Activated gamma-delta T cell treated with anti-CD3 and anti-CD28 coated beads, Interleukin-2, amount 50 U/mL, for 16 hours (primary cell): Measurements from ENCODE around the gene TCF12.

Experiments
- DNase-seq: peaks from one replicate; pipeline ENCODE4 v3.0.0-alpha.2; 2020; ENCODE audit warnings: low read depth

The TCF12 gene

DNA sequence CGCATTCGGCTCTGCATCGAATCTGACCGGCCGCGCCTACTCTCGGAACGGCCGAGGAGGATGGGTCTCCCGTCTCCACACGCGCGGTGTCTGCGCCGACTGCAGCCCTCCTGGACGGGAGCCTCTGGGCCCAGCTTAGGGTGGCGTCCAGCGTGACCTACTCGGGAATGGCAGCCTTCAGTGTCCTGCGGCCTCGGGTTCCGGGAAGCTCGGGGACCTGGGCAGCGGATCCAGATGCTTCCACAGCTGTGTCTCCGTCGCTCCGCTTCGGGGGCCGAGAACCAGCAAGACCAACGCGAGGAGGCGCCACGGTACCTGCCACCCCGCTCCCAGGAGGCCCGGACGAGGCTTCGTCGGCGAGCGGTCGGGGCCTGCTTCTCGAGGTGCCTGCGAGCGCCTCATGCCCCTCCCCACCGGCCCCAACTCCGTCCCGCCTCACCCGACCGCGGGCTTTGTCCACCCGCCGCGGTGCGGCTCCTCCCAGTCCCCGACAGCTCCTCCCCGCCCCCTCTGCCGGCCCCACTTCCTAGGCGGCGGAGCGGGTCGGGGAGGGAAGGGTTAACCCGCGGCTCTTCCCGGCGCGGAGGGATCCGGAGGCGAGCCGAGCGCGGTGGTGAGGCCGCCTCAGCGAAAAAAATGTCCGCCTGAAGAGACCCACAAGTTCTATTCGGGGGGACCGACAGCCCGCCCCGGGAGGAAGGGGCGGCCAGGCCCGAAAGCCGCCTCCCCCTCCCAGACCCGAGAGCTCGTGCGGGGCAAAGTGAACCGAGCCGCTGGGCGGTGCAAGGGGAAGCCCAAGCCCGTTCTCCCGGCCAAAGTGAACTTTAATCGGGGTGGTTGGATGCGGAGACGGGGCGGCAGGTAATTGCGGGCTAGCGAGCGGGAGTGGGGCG lies at the start of gene TCF12:
TCF12 (plus strand) TSS at position 599 of the 893 bp plus-strand sequence. CDS start 1,270 bp downstream, outside the sequence.
- DNase-seq = peak; percentile 83

DNA sequence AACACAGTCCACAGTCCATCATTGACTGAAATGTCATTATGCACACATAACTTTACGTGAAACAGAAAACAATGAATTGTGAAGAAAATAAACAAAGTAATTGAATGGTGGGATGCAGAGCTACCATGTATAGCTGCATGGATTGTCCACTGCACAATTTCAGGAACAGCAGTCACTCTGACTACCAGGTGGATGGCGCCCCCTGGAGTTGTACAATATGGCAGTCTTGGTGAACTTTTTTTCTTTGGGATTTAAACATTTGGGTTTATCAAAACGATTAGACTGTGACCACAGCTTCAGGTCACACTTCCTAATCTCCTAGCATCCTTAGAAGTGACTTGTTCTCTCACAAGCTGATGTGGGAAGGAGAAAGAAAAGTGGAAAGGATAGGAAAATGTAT lies 48.9 kb upstream of the TCF12 start:
- DNase-seq = no peak

DNA sequence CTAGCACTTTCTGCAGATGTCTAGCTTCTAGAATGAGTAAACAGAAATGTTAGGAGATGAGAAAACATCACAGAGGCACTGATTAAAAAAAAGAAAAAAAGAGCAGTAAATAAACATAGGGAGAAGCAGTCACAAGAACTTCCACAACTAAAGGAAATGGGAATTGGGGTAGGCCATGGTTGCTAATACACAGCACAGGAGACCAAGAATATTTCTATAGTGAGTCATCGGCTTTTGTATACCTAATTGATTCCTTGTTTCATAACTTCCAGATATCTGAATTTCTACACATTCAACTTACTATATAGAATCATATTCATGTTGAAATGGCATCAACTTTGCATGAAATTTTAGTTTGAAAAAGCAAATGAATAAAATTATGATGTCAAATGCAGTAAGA lies 47.3 kb upstream of the TCF12 start:
- DNase-seq = no peak

DNA sequence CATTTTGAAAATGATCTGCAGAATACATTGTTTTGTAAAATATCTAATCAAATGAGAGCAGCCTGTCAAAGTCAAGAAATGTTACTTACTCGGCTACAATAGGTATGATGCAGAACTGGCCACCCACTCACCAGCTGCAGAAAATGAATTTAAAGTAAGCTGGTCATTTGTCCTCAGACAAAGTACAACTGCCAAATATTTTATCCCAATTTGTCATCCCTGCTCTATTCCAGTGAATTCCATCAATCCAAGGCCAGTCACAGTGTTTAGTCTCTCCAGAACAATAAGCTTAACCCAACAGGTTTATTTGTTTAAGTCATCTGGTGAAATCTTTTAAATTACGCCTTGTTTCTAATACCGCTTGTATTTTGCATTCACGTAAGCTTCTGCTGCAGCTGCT lies 46.6 kb upstream of the TCF12 start:
- no peak for DNase-seq

DNA sequence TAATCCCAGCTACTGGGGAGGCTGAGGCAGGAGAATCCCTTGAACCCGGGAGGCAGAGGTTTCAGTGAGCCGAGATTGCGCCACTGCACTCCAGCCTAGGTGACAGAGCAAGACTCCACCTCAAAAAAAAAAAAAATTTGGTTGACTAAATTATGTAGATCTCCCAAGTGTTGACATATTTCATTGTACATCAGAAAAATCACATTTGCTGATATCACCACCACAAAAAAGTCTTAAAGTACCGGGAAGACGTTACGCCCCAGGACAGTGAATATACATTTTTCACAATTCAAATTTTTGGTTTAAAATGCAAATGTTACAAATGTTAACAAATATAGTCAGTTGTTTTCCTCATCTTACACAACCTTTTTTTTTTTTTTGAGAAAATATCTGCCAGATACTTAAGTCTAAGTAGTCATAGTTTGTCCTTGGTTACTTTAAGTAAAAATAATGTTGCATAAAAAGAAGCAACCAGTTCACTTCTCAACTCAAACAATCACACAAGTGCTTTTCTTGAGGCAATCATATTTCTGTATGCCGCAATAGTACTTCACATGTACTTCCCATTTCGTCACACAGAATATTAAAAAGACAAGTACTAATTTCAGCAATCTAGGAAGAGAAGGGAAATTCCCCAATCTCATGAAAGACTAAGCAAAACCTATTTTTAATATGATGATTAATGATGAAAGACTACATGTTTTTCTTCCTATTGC lies 41.0 kb upstream of the TCF12 start:
- no peak for DNase-seq

DNA sequence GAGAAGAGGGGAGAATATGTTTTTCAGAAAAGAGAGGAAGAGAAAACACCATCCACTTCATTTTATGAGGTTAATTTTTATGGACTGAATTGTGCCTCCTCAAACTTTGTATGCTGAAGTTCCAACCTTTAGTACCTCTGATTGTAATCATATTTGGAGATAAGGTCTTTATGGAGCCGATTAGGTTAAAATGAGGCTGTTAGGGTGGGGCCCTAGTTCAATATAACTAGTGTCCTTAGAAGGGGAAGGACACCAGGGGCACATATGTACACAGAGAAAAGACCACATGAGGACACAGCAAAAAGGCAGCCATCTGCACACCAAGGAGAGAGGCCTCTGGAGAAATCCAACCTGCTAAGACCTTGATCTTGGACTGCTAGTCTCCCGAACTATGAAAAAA lies 38.9 kb upstream of the TCF12 start:
- no peak for DNase-seq

DNA sequence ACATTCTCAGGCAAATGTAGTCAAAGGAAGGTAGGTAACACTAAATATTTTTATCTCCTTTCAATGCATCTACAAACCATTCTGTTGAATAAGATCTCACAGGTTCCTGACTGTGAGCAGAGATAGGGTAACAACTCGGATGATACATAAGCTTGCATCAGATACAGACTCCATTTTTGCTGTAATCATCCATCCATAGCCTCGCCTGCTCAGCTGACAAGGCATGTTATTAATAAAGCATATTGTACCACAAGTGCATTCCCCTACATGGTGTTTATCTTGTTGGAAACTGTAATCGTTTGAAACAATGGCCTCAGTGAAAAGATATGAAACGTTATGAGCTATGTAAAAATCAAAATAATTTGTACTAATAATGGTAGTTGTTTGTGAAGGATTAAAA lies 35.4 kb upstream of the TCF12 start:
- DNase-seq = no peak

DNA sequence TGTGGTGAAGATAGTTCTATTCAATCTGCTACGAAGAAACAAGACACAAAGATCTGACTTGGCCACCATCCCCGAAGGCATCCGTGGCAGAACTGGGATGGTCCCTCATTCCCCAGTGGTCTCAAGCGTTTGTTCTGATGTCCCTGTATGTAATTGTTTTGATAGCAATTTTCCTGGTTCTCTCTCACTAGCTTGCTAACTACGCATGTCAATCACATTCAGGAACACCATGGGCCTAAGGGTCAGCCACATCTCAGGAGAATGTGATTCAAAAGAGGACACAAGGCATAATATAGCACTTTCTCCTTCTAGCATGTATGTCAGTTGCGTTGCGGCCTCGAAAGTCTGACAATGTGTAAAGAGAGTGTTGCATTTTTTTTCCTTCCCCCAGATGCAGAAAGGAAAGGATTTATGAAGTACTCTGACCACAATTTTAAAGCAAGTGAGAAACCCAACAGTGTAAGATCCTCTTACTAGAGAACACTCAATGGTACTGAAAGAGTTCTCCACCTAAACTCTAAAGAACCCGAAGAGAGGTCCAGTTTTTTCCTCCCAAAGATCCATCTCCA lies 32.0 kb upstream of the TCF12 start:
- no peak for DNase-seq

DNA sequence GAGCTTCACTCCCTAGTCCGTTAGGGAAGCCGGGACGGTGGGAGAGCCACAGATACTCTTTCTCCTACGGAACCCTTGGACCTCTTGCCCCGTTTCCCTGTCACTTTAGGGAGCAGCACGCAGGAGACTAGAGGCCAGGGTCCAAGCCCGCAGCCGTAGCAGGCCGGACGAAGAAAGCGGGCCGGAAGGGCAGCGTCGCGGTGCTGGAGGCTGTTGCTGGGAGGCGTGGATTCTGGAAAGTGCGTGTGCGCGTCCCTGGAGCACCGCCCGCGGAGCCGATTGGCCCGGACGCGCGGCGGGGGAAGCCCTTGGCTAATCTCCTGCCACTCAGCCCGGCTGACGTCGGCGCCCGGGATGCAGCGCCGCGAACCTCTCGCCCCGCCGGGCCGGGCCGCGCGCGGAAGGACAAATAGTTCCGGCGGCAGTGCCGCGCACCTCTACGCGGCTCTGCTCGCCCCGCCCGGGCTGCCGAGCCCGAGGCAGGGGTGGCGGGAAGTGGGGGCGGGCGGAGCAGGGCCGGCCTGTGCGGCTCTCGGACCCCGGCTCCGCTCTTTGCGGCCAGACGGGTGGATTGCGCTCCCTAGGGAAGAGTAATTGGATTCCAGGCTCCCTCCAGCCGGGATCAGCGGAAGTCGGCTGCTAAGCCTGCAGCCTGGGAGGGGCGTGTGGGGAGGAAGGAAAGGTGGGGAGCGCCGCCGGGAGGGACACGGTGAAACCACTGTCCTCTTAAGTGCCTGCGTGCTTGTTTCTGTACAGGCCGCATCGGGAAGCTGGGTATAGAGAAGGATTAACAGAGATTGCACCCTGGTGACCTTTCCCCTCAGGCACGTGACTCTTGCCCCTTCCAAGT lies 31.3 kb upstream of the TCF12 start:
- DNase-seq = peak; percentile 64

DNA sequence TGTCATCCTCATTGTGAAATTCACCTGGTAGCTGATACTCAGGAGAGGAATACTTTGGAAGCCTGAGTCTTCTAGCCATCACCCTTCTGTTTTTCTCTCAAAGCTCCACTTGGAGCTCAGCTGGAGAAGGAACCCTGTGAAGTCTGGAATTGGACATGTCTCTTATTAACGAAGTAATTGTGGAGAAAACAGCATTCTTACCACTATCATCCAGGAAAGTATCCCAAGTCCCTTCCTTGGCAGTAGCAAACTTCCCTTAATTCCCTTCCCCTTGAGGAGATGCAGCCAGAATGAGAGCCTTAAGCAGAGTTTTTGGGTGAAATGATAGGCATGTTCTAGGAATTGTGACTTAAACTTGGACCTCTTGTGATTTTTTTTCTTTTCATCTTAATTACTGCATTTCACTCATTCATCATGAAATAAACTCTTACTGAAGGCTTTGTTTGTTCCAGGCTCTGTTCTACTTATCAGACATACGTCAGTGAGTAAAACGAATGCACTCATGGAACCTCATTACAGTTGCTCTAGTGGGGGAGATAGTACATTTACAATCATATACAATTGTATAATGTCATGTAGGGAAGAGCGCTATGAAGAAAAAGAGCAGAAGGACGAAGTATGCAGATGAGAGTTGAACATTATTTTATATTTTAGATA lies 30.5 kb upstream of the TCF12 start:
- no peak for DNase-seq

DNA sequence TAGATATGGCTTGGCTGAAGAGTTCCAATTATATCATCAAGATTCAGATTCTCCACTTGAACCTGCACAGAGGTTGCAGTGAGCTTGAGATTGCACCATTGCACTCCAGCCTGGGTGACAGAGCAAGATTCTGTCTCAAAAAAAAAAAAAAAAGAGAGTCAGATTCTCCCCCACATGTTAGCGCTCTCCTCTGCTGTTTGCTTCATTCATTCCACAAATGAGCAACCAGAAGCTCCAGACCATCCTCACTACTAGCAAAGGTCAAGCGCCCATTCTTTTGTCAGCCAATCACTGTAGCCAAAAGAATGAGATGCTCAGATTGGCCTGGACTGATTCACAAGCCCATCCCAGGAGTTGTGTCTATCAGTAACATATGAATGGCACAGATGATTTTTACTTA lies 28.4 kb upstream of the TCF12 start:
- no peak for DNase-seq

DNA sequence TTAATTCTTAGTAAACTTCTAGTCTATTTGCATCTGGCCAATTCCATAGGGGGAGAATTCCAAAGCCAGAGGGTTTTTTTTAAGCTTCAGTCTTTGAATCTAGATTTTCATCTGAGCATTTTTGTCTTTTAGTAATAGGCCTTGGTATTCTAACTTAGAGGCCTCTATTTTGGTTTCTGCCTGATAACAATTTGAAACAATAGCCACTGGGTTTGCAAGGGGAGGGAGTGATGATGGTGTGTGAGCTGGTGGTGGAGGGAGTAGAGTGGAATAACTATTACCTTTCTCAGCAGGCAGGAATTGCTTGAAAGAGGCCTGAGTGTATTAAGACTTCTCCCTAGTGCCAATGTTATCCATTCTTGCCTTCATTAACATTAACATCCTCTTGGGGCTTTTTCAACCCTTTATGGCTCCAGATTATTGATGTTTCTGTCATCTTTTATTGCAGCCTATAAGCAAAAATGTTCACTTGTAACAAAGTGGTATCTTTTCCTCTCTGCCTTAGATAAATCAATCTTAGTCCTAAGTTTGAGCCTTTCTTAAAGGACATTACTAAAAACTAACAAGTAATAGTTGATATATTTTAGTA lies 26.5 kb upstream of the TCF12 start:
- DNase-seq = no peak

DNA sequence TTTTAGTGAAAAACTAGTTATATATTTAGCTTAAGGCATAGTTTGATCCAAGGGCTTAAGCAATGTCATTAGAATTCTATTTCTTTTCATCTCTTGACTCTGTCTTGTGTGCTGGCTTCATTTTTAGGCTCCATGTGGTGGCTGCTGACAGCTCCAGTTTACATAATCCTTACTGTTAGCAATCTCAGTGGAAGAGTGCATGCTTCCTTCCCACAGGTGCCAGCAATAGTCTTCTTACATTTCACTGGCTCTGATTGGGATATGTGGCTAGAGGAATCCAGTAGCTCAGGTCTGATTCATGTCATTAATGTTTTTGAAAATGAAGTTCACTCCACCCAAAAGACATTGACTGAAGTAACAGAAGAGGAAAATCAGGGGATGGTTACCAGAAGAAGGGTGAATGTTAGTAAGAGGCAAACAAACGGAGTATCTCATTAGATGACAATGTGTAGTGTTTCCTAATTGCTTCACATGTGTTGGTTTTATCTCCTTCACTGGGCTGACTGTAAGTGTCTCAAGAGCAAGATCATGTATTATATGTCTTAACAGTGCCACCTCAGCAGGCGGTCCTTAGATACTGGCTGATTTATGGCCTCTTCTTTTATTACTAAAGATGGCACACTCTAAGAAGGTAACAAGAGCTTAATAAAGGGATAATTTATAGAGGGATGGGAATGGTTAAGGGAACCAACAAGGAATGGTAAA lies 25.6 kb upstream of the TCF12 start:
- DNase-seq = no peak

DNA sequence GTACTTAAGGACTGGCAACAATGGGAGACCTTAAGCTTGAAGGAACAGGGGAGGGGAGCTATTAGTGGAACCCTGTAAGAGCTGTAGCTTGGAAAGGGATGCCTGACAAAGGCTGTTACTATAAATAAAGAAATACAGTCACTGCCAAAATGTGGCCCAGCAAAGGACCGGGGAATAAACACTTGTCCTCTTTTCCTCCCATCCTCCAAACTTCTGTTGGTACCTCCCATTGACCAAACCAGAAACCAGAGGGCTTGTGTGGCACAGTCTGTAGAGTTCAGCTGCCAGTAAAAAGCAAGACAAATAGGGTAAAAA lies 25.1 kb upstream of the TCF12 start:
- DNase-seq = no peak

DNA sequence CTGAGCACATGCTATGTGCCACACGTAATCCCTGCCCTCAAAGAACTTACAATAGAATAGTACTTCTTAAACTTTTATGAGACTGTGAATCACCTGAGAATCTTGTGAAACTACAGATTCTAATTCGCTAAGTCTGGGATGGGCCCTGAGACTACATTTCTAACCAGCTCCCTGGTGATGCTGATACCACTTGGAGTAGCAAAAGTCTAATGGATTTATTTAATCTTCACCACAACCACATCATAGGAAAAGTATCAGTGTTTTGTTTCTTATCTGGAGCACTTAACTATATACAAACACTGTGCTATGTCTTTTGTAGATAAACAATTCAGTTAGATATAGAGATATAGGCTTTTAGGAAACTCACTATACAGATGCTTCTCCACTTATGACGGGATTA lies 23.8 kb upstream of the TCF12 start:
- no peak for DNase-seq

DNA sequence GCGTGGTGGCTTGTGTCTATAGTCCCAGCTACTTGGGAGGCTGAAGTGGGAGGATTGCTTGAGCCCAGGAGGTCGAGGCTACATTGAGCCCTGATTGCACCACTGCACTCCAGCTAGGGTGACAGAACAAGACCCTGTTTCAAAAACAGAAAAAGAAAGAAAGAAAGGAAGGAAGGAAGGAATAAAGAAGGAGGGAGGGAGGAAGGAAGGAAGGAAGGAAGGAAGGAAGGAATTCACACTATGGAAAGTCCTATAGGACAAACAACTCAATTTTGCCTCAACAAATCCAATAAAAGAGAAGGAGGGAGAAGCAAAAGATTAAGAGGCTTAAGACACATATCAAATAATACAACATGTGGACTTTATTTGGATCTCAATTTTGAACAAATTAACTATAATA lies 16.5 kb upstream of the TCF12 start:
- no peak for DNase-seq

DNA sequence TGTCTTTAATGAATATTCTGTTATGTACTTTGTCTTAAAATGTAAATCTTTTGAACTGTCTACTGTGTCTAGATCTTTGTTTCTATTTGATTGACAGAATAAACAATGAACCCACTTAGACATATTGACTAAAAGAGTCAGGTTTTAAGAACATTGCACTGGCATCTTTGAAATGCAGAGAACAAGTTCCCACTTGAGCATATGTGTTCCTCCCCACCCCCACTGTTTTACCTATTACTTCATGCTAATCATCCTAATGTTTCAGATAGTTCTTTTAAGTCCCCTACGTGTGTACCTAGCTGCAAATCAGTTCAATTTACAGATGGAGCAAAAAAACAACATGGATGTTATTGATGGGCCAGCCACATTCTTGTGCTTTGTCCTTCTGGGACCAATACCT lies 11.7 kb upstream of the TCF12 start:
- DNase-seq = no peak

DNA sequence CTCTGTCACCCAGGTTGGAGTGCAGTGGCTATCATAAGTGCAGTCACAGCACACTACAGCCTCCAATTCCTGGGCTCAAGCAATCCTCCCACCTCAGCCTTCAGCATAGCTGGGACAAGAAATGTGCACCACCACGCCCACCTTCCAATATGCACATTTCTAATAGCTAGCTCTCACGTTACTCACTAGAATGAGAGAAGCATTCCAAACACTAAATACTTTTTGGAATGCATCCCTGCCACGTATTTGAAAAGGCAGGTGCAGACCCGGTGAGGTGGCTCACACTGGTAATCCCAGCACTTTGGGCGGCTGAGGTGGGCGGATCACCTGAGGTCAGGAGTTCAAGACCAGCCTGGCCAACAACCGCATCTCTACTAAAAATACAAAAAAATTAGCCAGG lies 7.6 kb upstream of the TCF12 start:
- DNase-seq = no peak

DNA sequence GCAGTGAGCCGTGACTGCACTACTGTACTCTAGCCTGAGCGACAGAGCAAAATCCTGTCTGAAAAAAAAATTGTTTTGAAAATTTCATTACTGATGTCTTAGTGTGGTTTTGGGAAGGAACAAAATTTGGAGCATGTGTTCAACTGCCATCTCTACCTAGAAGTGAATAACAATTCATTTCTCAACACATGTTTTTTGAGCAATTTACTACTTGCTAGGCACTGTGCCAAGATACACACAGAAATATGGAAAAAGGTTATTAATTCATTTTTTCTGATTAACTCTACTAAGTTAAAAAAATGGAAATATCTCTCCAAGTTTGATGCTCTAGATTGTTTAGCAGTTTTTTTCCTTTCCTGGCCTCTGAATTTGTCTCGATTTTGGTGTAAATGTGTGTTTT lies 5.2 kb upstream of the TCF12 start:
- no peak for DNase-seq

DNA sequence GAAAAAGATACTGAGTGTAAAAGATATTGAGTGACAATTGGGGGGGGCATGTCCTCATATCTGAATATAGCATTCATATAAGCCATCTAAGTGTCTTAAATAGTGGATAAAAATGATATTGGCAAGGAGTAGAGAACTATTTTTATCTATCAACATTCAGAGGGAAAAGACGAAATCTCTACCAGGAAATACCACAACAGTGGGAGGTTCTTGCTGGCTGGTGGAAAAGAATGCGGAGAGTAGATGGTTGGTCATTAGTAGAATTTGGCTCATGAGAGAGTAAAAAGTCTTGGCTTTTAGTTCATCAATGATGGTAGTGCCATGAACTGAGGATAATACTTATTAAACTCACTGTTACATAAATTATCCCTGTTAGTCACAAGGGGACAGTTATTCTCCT lies 4.8 kb upstream of the TCF12 start:
- DNase-seq = no peak

DNA sequence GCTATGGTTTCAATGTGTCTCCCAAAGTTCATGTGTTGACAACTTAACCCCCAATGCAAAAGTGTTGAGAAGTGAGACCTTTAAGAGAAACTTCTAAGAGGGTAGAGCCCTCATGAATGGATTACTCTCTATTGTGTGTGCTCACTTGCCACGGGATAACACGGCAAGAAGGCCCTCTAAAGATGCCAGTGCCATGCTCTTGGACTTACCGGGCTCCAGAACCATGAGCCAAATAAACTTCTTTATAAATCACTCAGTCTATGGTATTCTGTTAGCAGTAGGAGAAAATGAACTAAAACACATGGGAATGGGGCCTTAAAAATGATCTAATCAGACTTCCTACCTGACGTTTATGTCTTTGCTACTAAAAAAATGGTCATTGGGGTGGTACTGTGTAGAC lies 2.6 kb upstream of the TCF12 start:
- DNase-seq = no peak
